CD14-positive monocyte (primary cell): ENCODE data around the gene PIEZO2. TPM values are rescaled to one million over a fixed set of nuclear protein-coding genes. Genes with fewer than 3 reads are reported as not detected.

ENCODE experiments used
- DNase-seq, 3 donors: peaks; one replicate each; pipeline ENCODE4 v3.0.0-alpha.2; 2011 to 2022
- H2AFZ ChIP-seq: 2 replicates; pipeline ENCODE4 v1.6.0; 2012; ENCODE audit warnings: mild to moderate bottlenecking, low read depth, low read length, inconsistent platforms; ENCODE audit not compliant: insufficient read depth, poor library complexity, severe bottlenecking
- H3K27ac ChIP-seq, 2 donors: 1 replicate in 1 of 2; 2 replicates in 1 of 2; pipeline ENCODE4 v1.5.1; 2012 to 2013; ENCODE audit warnings: low read length in 2 of 2, control low read depth in 1 of 2, inconsistent platforms in 1 of 2, low read depth in 1 of 2, mild to moderate bottlenecking in 1 of 2
- H3K27me3 ChIP-seq, 2 donors: one replicate each; pipeline versions ENCODE4 v1.6.0 to v1.6.1; 2011 to 2013; ENCODE audit warnings: low read length in 2 of 2; ENCODE audit not compliant: control insufficient read depth in 2 of 2, insufficient read depth in 2 of 2
- H3K36me3 ChIP-seq, 2 donors: replicated peaks in 1 of 2; 1 replicate in 1 of 2; 2 replicates in 1 of 2; pipeline versions ENCODE4 v1.5.1 to v1.6.1; 2012 to 2013; ENCODE audit warnings: low read length in 2 of 2, control low read depth in 1 of 2, inconsistent platforms in 1 of 2, mild to moderate bottlenecking in 1 of 2; ENCODE audit not compliant: insufficient read depth in 2 of 2, control insufficient read depth in 1 of 2
- H3K4me1 ChIP-seq, 2 donors: 1 replicate in 1 of 2; 2 replicates in 1 of 2; pipeline versions ENCODE4 v1.5.1 to v1.6.1; 2012 to 2013; ENCODE audit warnings: low read length in 2 of 2, control low read depth in 1 of 2, inconsistent platforms in 1 of 2, mild to moderate bottlenecking in 1 of 2, moderate library complexity in 1 of 2; ENCODE audit not compliant: insufficient read depth in 2 of 2, control insufficient read depth in 1 of 2
- H3K4me2 ChIP-seq: replicated peaks from 2 replicates; pipeline ENCODE3; 2012; ENCODE audit warnings: low read length, moderate library complexity, mild to moderate bottlenecking; ENCODE audit not compliant: poor library complexity, severe bottlenecking; ENCODE audit errors: extremely low read depth
- H3K4me3 ChIP-seq, 3 experiments: fragments of 200-600 bp in 1 of 3; sonication (generic) in 1 of 3; replicated peaks in 1 of 3; 1 replicate in 2 of 3; 2 replicates in 1 of 3; pipeline ENCODE4 v1.5.1; 2011 to 2013; ENCODE audit warnings: low read length in 3 of 3, mild to moderate bottlenecking in 3 of 3, control low read depth in 2 of 3, low read depth in 2 of 3, inconsistent platforms in 1 of 3, moderate library complexity in 1 of 3
- H3K79me2 ChIP-seq: 2 replicates; pipeline ENCODE4 v1.6.0; 2012; ENCODE audit warnings: mild to moderate bottlenecking, control low read depth, inconsistent platforms, low read length, moderate library complexity; ENCODE audit not compliant: insufficient read depth
- H3K9ac ChIP-seq: 2 replicates; pipeline ENCODE4 v1.6.0; 2017; ENCODE audit warnings: low read length, mild to moderate bottlenecking; ENCODE audit not compliant: insufficient read depth, poor library complexity, severe bottlenecking
- H3K9me3 ChIP-seq, 2 donors: replicated peaks in 1 of 2; 1 replicate in 1 of 2; 2 replicates in 1 of 2; pipeline versions ENCODE4 v1.5.1 to v1.6.1; 2012 to 2013; ENCODE audit warnings: low read length in 2 of 2, control low read depth in 1 of 2; ENCODE audit not compliant: control insufficient read depth in 1 of 2, insufficient read depth in 1 of 2
- H4K20me1 ChIP-seq: 2 replicates; pipeline ENCODE4 v1.6.0; 2012; ENCODE audit warnings: mild to moderate bottlenecking, low read length, control low read depth, moderate library complexity; ENCODE audit not compliant: insufficient read depth
- H3K27ac Mint-ChIP-seq, 7 donors: one replicate each; pipeline ENCODE4 v1.8.0; 2020; ENCODE audit warnings: mild to moderate bottlenecking in 7 of 7, mixed read lengths in 7 of 7, moderate library complexity in 6 of 7, inconsistent platforms in 2 of 7
- H3K27me3 Mint-ChIP-seq, 3 donors: one replicate each; pipeline ENCODE4 v1.8.0; 2021 to 2022; ENCODE audit warnings: low read depth in 3 of 3, mild to moderate bottlenecking in 3 of 3, mixed read lengths in 3 of 3, moderate library complexity in 3 of 3, inconsistent platforms in 1 of 3
- H3K36me3 Mint-ChIP-seq, 2 donors: one replicate each; pipeline ENCODE4 v1.8.0; 2020; ENCODE audit warnings: mixed read lengths in 2 of 2, inconsistent platforms in 1 of 2, mild to moderate bottlenecking in 1 of 2
- H3K4me1 Mint-ChIP-seq: one replicate; pipeline ENCODE4 v1.8.0; 2020; ENCODE audit warnings: mild to moderate bottlenecking, mixed read lengths
- H3K4me3 Mint-ChIP-seq, 2 donors: one replicate each; pipeline ENCODE4 v1.8.0; 2020; ENCODE audit warnings: mild to moderate bottlenecking in 2 of 2, mixed read lengths in 2 of 2, moderate library complexity in 1 of 2
- H3K9me3 Mint-ChIP-seq, 7 donors: one replicate each; pipeline ENCODE4 v1.8.0; 2020 to 2022; ENCODE audit warnings: mixed read lengths in 7 of 7, mild to moderate bottlenecking in 6 of 7, moderate library complexity in 6 of 7, inconsistent platforms in 2 of 7
- WGBS: methylation state at CpG from one replicate; pipeline ENCODE4 v1.1.5; 2013; ENCODE audit warnings: missing lambda C conversion rate; ENCODE audit not compliant: insufficient coverage; 5-methylcytosine and 5-hydroxymethylcytosine counted together
- intact Hi-C, 2 donors: fragments of 100-400 bp; cut with micrococcal nuclease; formaldehyde crosslinking; loops; one replicate each; pipeline versions ENCODE4 v1.15.0 to v1.15.1; 2023
- polyA plus RNA-seq, 3 donors: library from polyadenylated mRNA; depleted of rRNA in 1 of 3; unstranded in 2 of 3; stranded (reverse) in 1 of 3; fragments of 300-500 nt in 2 of 3; fragments of >200 nt in 1 of 3; fragmentation: Illumina TruSeq in 2 of 3; gene quantifications; 1 replicate in 2 of 3; 2 replicates in 1 of 3; pipeline ENCODE4 v1.2.3, GENCODE V29; 2012 to 2021
- TF ChIP-seq, protein P1 (sequence below): fragments of 200-600 bp; IDR thresholded peaks from one replicate; pipeline ENCODE4 v1.8.0; 2022; ENCODE audit warnings: antibody characterized with exemption, mild to moderate bottlenecking

The PIEZO2 gene
- polyA plus RNA-seq, 3 donors, result not detected

GRCh38 chr18:10680271-10680596, 469.1 kb downstream of the PIEZO2 start:
- H3K4me2 ChIP-seq, result no peak overlapping the region
- no peak overlapping the region for H3K27ac Mint-ChIP-seq
- no peak overlapping the region for H3K27ac ChIP-seq
- no peak for DNase-seq
- H3K4me1 Mint-ChIP-seq, result no peaks in the 10 kb centered on the region
- no peak overlapping the region for H3K4me3 ChIP-seq
- no peak overlapping the region for H3K4me3 Mint-ChIP-seq
- no peak overlapping the region for H2AFZ ChIP-seq
- no peaks in the 10 kb centered on the region for H4K20me1 ChIP-seq
- TF ChIP-seq, protein P1, sequence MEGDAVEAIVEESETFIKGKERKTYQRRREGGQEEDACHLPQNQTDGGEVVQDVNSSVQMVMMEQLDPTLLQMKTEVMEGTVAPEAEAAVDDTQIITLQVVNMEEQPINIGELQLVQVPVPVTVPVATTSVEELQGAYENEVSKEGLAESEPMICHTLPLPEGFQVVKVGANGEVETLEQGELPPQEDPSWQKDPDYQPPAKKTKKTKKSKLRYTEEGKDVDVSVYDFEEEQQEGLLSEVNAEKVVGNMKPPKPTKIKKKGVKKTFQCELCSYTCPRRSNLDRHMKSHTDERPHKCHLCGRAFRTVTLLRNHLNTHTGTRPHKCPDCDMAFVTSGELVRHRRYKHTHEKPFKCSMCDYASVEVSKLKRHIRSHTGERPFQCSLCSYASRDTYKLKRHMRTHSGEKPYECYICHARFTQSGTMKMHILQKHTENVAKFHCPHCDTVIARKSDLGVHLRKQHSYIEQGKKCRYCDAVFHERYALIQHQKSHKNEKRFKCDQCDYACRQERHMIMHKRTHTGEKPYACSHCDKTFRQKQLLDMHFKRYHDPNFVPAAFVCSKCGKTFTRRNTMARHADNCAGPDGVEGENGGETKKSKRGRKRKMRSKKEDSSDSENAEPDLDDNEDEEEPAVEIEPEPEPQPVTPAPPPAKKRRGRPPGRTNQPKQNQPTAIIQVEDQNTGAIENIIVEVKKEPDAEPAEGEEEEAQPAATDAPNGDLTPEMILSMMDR, result no peak
- H3K9me3 Mint-ChIP-seq, result peaks cover 0 to 8% (median 3%) of the 10 kb centered on the region in 7 donors
- H3K79me2 ChIP-seq, result no peaks in the 10 kb centered on the region
- intact Hi-C loops, result no loop called here
- H3K36me3 Mint-ChIP-seq, result no peaks in the 10 kb centered on the region
- H3K27me3 ChIP-seq, result no peaks in the 10 kb centered on the region
- no peaks in the 10 kb centered on the region for H3K36me3 ChIP-seq
- no peak overlapping the region for H3K9ac ChIP-seq
- H3K27me3 Mint-ChIP-seq, result peaks cover 0 to 1% (median 0%) of the 10 kb centered on the region in 3 donors
- no peaks in the 10 kb centered on the region for H3K4me1 ChIP-seq
- peaks cover 0 to 5% of the 10 kb centered on the region in 2 donors for H3K9me3 ChIP-seq

DNA sequence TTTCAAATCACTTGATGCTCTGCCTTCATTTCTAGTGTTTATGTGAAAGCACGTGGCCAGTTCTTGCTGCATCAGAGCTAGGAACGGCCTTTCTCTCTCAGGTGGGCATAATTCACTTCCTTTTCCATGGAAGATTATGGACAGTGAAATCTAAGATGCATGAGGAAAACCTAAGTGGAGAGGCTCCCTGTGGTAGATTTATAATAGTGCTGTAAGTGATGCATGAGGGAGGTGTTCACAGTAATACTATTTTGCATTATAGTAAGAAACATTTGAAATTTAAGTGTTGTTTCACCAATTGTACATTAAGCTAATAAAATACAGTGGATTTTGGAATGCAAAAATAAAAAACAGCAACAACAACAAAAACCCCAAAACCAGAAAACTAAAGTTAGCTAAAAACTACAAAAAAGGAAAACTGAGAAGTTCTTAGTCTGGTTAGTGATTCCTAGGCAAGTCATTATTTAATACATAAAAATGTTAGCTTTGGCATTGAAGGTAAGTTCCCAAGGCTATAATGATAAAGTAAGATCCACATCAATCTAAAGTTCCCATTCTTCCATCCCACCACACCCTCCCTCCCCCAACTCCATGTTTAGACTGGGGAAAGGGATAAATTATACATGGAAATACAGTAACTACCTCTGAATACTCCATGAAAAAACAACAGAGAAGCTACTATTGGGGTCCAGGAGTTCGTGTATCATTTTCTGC, 469.7 kb downstream of the PIEZO2 start:
- H3K27me3 ChIP-seq, result no peaks in the 10 kb centered on the region
- H3K4me3 Mint-ChIP-seq, result no peak overlapping the region
- no peak for DNase-seq
- peaks cover 0 to 8% (median 3%) of the 10 kb centered on the region in 7 donors for H3K9me3 Mint-ChIP-seq
- H3K36me3 ChIP-seq, result no peaks in the 10 kb centered on the region
- H3K4me1 Mint-ChIP-seq, result no peaks in the 10 kb centered on the region
- peaks cover 0 to 5% of the 10 kb centered on the region in 2 donors for H3K9me3 ChIP-seq
- H3K27ac ChIP-seq, result no peak overlapping the region
- no peaks in the 10 kb centered on the region for H3K79me2 ChIP-seq
- intact Hi-C loops, result no loop called here
- H4K20me1 ChIP-seq, result no peaks in the 10 kb centered on the region
- WGBS, result no CpG with 5 or more reads among the region's 3 CpGs
- no peak overlapping the region for H3K4me3 ChIP-seq
- no peak overlapping the region for H2AFZ ChIP-seq
- no peaks in the 10 kb centered on the region for H3K4me1 ChIP-seq
- no peak overlapping the region for H3K4me2 ChIP-seq
- TF ChIP-seq, protein P1, result no peak
- no peak overlapping the region for H3K27ac Mint-ChIP-seq
- H3K27me3 Mint-ChIP-seq, result peaks cover 0 to 1% (median 0%) of the 10 kb centered on the region in 3 donors
- no peaks in the 10 kb centered on the region for H3K36me3 Mint-ChIP-seq
- H3K9ac ChIP-seq, result no peak overlapping the region
